Ascending aorta (tissue), 2 donors: ENCODE measurements around the gene HENMT1. TPM values are rescaled to one million over a fixed set of nuclear protein-coding genes. Genes with fewer than 3 reads are reported as not detected.
"Not testable (repeated sequence)": the region's sequence is repeated elsewhere in the genome, so short reads cannot be mapped to it uniquely, and the experiment has no call there.

Experiments
- DNase-seq, 2 donors: peaks; one replicate each; pipeline ENCODE4 v3.0.0-alpha.2; 2019; ENCODE audit warnings: low spot score in 2 of 2
- H3K27ac ChIP-seq, 2 donors: fragments of 200-600 bp; sonication (generic); one replicate each; pipeline ENCODE4 v1.5.1; 2016 to 2017; ENCODE audit warnings: mild to moderate bottlenecking in 1 of 2
- H3K27me3 ChIP-seq: fragments of 200-600 bp; sonication (generic); one replicate; pipeline ENCODE4 v1.5.1; 2017
- H3K36me3 ChIP-seq, 2 donors: fragments of 200-600 bp; sonication (generic); one replicate each; pipeline ENCODE4 v1.5.1; 2016
- H3K4me1 ChIP-seq, 2 donors: fragments of 200-600 bp; sonication (generic); one replicate each; pipeline ENCODE4 v1.5.1; 2016 to 2017; ENCODE audit warnings: mild to moderate bottlenecking in 1 of 2
- H3K4me3 ChIP-seq, 2 donors: fragments of 200-600 bp; sonication (generic); one replicate each; pipeline ENCODE4 v1.5.1; 2016 to 2017; ENCODE audit warnings: mild to moderate bottlenecking in 1 of 2
- H3K9me3 ChIP-seq, 2 donors: fragments of 200-600 bp; sonication (generic); one replicate each; pipeline ENCODE4 v1.5.1; 2016
- intact Hi-C: fragments of 100-400 bp; cut with DNase I; formaldehyde crosslinking; loops from one replicate; pipeline ENCODE4 v1.15.1; 2023
- total RNA-seq: library from RNA; depleted of rRNA; stranded (reverse); fragments of >200 nt; gene quantifications from one replicate; pipeline ENCODE4 v1.1.0, GENCODE V29; 2016
- TF ChIP-seq, protein P1 (sequence below), 3 experiments: fragments of 200-600 bp in 2 of 3; fragments of 450-650 bp in 1 of 3; sonication (generic) in 2 of 3; IDR thresholded peaks; one replicate each; pipeline ENCODE4 v1.5.1; 2016 to 2019; ENCODE audit warnings: antibody characterized with exemption in 3 of 3, mild to moderate bottlenecking in 1 of 3, moderate library complexity in 1 of 3

HENMT1 gene
- total RNA-seq, 1 donor from 2014 or later = not detected

DNA sequence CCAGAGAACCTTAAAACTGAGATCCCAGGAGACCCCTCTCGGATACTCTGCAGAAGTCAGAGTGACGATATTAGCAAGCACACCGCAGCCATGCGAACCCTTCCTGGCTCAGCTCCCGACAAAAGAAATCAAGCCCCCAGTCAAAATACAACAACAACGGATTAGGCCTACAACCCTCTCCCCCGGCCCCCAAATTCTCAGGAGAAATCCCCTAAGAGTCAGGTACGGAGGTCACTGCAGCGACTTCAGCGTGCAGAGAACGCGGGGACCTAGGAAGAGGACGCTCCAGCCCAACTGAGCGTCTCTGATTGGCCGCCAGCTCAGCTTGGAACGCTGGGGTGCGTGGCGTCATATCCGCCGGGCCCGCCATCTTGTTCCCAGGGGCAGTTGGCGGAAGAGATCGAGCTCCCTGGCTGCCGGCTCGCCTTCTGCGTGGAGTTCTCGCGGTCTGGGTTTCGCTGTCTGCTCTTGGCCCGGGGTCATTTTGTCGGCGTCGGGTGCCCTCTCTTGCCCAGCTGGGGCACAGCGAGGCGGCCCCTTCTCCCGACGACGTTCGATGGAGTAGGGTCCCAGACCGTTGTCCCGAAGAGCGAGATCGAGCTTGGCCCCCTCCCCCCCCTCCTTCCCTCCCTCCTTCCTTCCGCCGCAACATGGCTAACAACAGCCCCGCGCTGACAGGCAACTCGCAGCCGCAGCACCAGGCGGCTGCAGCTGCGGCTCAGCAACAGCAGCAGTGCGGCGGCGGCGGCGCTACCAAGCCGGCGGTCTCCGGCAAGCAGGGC lies 31.2 kb upstream of the HENMT1 start, which contains the start of gene PRPF38B:
PRPF38B (plus strand) TSS at position 369 of the 782 bp plus-strand sequence; CDS start at position 651, 282 bp downstream.
- peak within 1 kb of the TSS; percentile 82 to 98 for H3K4me3 ChIP-seq
- peak; percentile 80 to 97 for DNase-seq
- H3K36me3 ChIP-seq = peaks cover 13 to 17% of the 10 kb centered on the region in 2 donors
- H3K4me1 ChIP-seq = peaks cover 0 to 16% of the 10 kb centered on the region in 2 donors
- TF ChIP-seq, protein P1, sequence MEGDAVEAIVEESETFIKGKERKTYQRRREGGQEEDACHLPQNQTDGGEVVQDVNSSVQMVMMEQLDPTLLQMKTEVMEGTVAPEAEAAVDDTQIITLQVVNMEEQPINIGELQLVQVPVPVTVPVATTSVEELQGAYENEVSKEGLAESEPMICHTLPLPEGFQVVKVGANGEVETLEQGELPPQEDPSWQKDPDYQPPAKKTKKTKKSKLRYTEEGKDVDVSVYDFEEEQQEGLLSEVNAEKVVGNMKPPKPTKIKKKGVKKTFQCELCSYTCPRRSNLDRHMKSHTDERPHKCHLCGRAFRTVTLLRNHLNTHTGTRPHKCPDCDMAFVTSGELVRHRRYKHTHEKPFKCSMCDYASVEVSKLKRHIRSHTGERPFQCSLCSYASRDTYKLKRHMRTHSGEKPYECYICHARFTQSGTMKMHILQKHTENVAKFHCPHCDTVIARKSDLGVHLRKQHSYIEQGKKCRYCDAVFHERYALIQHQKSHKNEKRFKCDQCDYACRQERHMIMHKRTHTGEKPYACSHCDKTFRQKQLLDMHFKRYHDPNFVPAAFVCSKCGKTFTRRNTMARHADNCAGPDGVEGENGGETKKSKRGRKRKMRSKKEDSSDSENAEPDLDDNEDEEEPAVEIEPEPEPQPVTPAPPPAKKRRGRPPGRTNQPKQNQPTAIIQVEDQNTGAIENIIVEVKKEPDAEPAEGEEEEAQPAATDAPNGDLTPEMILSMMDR (IDR thresholded peaks at IDR 0.05) = no peak
- H3K9me3 ChIP-seq = no peaks in the 10 kb centered on the region
- peak within 1 kb of the TSS; percentile 92 to 99 for H3K27ac ChIP-seq
- no peaks in the 10 kb centered on the region for H3K27me3 ChIP-seq
- intact Hi-C loops = loop anchor here (1.0 to 5.0 kb wide), 4 partner anchors 31 to 131 kb away; partner anchors contain the start of genes EEIG2, HENMT1 and STXBP3

DNA sequence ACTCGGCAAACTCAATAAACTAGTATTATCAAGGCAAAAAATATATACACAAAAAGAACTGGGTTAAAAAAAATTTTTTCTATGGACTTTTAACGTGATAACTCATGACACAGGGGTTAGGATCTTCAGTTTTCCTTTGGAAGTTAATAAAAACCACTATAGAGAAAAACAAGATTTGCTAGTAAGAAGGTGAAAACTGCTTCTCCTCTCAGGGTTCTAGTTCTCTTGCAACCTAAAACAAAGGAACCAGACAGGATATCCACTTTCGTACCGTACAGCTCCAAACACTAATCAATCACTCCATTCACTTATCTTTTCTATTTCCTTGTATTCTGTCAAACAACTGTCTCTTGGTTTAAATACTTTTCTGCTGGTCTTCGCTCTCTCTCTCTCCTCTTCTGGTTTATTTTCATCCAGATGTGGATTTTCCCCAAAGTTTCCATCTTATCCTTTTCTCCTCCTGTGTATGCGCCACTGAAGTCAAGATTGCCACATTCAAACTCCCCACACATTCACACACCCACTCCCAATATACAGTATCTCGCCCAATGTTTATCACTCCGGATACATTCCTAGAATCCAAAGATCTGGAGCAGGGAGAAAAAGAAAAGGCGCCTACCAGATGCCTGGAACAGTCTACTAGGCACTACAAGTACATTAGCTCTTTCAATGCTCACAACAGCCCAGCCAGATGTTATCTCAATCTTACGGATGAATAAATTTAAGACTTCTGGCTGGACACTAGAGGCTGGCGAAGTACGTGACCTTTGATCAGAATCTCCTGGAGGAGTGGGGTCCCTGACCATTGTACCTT lies 30.4 kb upstream of the HENMT1 start:
- no peaks in the 10 kb centered on the region for H3K27me3 ChIP-seq
- TF ChIP-seq, protein P1 (IDR thresholded peaks at IDR 0.05) = no peak
- DNase-seq = no peak
- intact Hi-C loops = loop anchor here (5.0 kb wide), 1 partner anchor 126 kb away; no protein-coding TSS in a partner anchor
- H3K9me3 ChIP-seq = no peaks in the 10 kb centered on the region
- peak overlapping the region; percentile 82 to 98 for H3K4me3 ChIP-seq
- peaks cover 0 to 16% of the 10 kb centered on the region in 2 donors for H3K4me1 ChIP-seq
- H3K36me3 ChIP-seq = peaks cover 5 to 9% of the 10 kb centered on the region in 2 donors
- peak overlapping the region; percentile 92 to 99 for H3K27ac ChIP-seq

DNA sequence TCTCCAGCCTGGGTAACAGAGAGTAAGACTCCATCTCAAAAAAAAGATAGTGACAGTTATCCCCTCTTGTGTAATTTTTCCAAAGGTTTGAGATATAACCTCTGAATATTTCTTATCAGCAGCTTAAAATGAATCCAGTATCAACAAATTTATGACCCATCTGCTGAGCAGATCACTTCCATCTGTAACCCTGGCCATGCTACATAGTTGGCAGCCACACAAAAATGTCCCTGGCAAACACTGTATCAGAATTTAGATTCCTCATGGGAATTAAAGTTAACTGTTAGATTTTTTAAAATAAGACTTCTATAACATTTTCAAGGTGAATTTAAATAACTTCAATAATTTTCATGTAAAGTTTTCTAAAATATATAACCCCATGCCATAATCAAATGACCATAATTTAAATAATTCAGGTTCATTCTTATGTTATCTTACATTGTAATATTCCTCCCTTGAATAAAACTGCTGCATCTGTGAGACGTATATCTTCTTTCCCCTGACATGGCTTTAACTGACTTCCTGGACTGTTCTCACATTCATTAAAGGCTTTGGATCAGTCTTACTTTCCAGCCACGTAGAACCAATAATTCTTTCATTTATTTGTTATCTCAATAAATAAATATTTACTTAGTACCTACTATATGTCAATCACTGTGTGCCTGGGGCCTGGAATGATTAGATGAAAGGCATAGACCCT lies 25.9 kb upstream of the HENMT1 start:
- DNase-seq = no peak
- intact Hi-C loops = no loop called here
- Histone ChIP-seq H3K36me3 (no peaks in the 10 kb centered on the region), H3K9me3 (no peaks in the 10 kb centered on the region), H3K27me3 (no peaks in the 10 kb centered on the region), H3K4me3 (no peak overlapping the region), H3K27ac (no peak overlapping the region), H3K4me1 (peaks cover 0 to 6% of the 10 kb centered on the region in 2 donors)
- TF ChIP-seq, protein P1 (IDR thresholded peaks at IDR 0.05) = no peak

GRCh38 chr1:108685529-108685928 lies 24.6 kb upstream of the HENMT1 start:
- no peak for DNase-seq
- H3K27me3 ChIP-seq = no peaks in the 10 kb centered on the region
- H3K27ac ChIP-seq = no peak overlapping the region
- no peaks in the 10 kb centered on the region for H3K4me1 ChIP-seq
- no peak overlapping the region for H3K4me3 ChIP-seq
- H3K9me3 ChIP-seq = no peaks in the 10 kb centered on the region
- H3K36me3 ChIP-seq = no peaks in the 10 kb centered on the region
- TF ChIP-seq, protein P1 (IDR thresholded peaks at IDR 0.05) = no peak
- intact Hi-C loops = no loop called here

DNA sequence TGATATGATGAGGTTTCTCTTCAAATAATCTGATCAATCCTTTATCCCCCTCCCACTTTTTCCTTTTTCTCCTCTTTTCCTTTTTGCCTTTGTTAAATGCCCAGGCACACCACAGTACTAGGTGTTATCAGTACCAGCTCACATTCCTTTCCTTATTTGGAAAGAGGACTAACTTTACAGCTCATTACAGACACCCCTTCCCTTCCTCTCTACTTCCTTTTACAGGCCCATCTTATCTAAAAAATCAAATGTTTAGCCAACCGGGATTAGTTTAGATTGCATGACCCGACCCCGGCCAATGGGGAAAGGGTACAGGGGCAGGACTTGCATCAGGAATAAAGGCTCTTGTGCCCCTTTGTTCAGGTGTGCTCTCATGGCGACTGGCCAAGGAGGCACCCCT lies 20.8 kb upstream of the HENMT1 start:
- DNase-seq, H3K9me3 ChIP-seq, H3K36me3 ChIP-seq, H3K27me3 ChIP-seq, H3K27ac ChIP-seq, H3K4me3 ChIP-seq, H3K4me1 ChIP-seq, intact Hi-C loops: not testable (repeated sequence)
